Measurements from ENCODE around the gene CDK16.
"Not testable (repeated sequence)": the region's sequence is repeated elsewhere in the genome, so short reads cannot be mapped to it uniquely, and the experiment has no call there.

The CDK16 gene

GRCh38 chrX:47250017-47250347, 31.5 kb downstream of the CDK16 start:
- no peak for DNase-seq (ENCODE audit: low spot score)

- DNase-seq (ENCODE audit: low spot score), result not testable (repeated sequence)
Measured at GRCh38 chrX:47257620-47258019, 39.1 kb downstream of the CDK16 start.

- DNase-seq (ENCODE audit: low spot score), result peak; percentile 18
Measured at GRCh38 chrX:47264483-47265173, 46.1 kb downstream of the CDK16 start.

GRCh38 chrX:47266643-47267042, 48.2 kb downstream of the CDK16 start:
- DNase-seq (ENCODE audit: low spot score), result no peak

GRCh38 chrX:47272013-47272408, 53.5 kb downstream of the CDK16 start:
- DNase-seq (ENCODE audit: low spot score), result peak; percentile 9

- DNase-seq (ENCODE audit: low spot score), result no peak
Measured at GRCh38 chrX:47273011-47273730, 54.7 kb downstream of the CDK16 start.

- DNase-seq (ENCODE audit: low spot score), result peak; percentile 27
Measured at GRCh38 chrX:47278691-47279090, 60.2 kb downstream of the CDK16 start.
